ENCODE results near the gene EID2. TPM values are rescaled to one million over a fixed set of nuclear protein-coding genes. Genes with fewer than 3 reads are reported as not detected.
A peak's percentile ranks its signal among the peaks of the same experiment; 100 is the strongest.

The EID2 gene
- total and polyA plus RNA-seq, 2 donors (not counting 3 experiments of a cell fraction or from before 2014, with no cell fraction given) = 6.6 to 17.4 TPM

DNA sequence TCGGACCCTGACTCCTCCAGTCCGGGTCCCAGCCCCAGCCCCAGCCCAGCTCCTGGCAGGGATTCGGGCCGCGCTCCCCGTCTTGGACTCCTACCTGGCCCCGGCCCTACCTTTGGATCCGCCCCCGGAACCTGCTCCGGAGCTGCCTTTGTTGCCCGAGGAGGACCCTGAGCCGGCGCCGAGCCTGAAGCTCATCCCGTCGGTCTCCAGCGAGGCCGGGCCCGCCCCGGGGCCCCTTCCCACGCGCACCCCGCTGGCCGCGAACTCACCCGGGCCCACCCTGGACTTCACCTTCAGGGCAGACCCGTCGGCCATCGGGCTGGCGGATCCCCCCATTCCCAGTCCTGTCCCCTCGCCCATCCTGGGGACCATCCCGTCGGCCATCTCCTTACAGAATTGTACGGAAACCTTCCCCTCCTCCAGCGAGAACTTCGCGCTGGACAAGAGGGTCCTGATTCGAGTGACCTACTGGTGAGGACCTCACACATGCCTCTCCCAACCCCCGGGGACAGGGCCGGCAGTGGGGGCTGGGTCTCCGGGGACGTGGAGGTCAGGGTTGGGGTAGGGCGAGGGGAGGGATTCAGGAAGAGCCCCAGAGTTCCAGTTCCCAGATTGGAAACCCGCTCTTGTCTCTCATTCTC, 24.3 kb downstream of the EID2 start:
- ChIA-PET POLR2A (no interaction called here), CTCF (interaction anchor here (0.7 to 1.3 kb wide), 3 partner anchors 13 to 27 kb away, joined by 3 read pairs; no protein-coding TSS in a partner anchor)
- H3K79me2 ChIP-seq (ENCODE audit: control insufficient read depth, insufficient read depth, low read length) = no peaks in the 10 kb centered on the region
- H3K27ac ChIP-seq (ENCODE audit: insufficient read depth, low read depth, low read length) = no peak overlapping the region
- H3K9ac ChIP-seq (replicated peaks; ENCODE audit: extremely low read depth, insufficient read depth, low read length) = no peak overlapping the region
- H3K4me3 ChIP-seq (replicated peaks in 1 of 3; ENCODE audit: insufficient read depth in 1 of 3, low read depth in 1 of 3, low read length in 3 of 3) = no peak overlapping the region
- H2AFZ ChIP-seq (ENCODE audit: low read depth, low read length) = no peak overlapping the region
- TF ChIP-seq EZH2 (IDR thresholded peaks at IDR 0.05; ENCODE audit: borderline replicate concordance, low read depth, low read length, severe bottlenecking) = peak; percentile 65
- TF ChIP-seq, protein P1, sequence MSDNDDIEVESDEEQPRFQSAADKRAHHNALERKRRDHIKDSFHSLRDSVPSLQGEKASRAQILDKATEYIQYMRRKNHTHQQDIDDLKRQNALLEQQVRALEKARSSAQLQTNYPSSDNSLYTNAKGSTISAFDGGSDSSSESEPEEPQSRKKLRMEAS (IDR thresholded peaks at IDR 0.05; ENCODE audit: insufficient read depth, insufficient read length) = no peak
- peaks cover 42 to 48% of the 10 kb centered on the region in 2 experiments for H3K27me3 ChIP-seq (ENCODE audit: control insufficient read depth in 2 of 2, insufficient read depth in 2 of 2, low read length in 2 of 2)
- H3K9me1 ChIP-seq (replicated peaks; ENCODE audit: control insufficient read depth, extremely low read depth, insufficient read depth, low read length) = no peaks in the 10 kb centered on the region
- no peaks in the 10 kb centered on the region for H3K9me3 ChIP-seq (replicated peaks; ENCODE audit: control insufficient read depth, insufficient read depth, low read length)
- H4K20me1 ChIP-seq (replicated peaks; ENCODE audit: control insufficient read depth, extremely low read depth, insufficient read depth, low read length) = no peaks in the 10 kb centered on the region
- H3K36me3 ChIP-seq (ENCODE audit: control insufficient read depth in 2 of 2, extremely low read depth in 1 of 2, insufficient read depth in 2 of 2, low read length in 2 of 2) = no peaks in the 10 kb centered on the region
- H3K4me2 ChIP-seq (ENCODE audit: insufficient read depth, low read length) = no peak overlapping the region
- H3K4me1 ChIP-seq (ENCODE audit: control insufficient read depth, extremely low read depth, insufficient read depth, low read length) = no peaks in the 10 kb centered on the region
- FAIRE-seq (no peak), DNase-seq (ENCODE audit: low read depth, low spot score) (no peak)
- BruUV-seq (replicated peaks) = no TSS peak
- intact Hi-C loops (cut with micrococcal nuclease) (no loop called here), dilution Hi-C loops (cut with MboI; ENCODE audit: extremely low pct_ligation_motif_present, low sequenced_read_pairs) (no loop called here)

DNA sequence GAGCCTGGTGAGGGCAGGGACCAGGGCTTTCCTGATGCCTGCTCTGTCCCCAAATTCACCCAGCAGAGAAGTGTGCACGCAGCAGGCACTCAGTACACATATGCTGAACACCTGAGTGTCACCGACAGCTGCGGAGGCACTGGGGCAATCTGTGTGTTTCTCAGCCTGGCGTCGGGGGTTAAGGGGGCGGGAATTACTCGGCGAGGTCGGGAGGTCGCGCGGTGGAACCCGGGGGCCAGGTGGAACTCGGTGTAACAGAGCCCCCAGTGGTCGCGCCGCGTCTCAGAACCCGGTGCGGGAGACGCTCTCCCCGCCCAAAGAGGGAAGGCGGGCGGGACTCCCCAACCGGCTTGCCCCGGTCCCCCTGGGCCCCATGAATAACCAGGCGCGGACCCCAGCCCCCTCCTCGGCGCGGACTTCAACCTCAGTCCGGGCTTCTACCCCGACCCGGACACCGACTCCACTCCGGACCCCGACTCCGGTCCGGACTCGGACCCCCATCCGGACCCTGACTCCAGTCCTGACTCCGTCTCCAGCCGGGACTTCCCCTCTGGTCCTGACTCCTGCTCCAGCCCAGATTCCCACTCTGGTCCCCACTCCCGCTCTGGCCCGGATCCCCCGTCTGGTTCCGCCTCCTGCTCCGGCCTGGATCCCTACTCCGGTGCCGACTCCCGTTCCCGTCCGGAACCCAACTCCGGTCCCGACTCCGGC, 25.0 kb downstream of the EID2 start, which contains the start of gene SELENOV:
Gene SELENOV (plus strand): TSS at position 300 of the 711 bp plus-strand sequence. CDS start 74 bp downstream, at position 374.
- Histone ChIP-seq H2AFZ (ENCODE audit: low read depth, low read length) (no peak within 1 kb of the TSS), H3K36me3 (ENCODE audit: control insufficient read depth in 2 of 2, extremely low read depth in 1 of 2, insufficient read depth in 2 of 2, low read length in 2 of 2) (no peaks in the 10 kb centered on the region), H4K20me1 (replicated peaks; ENCODE audit: control insufficient read depth, extremely low read depth, insufficient read depth, low read length) (no peaks in the 10 kb centered on the region), H3K4me2 (ENCODE audit: insufficient read depth, low read length) (no peak within 1 kb of the TSS), H3K27ac (ENCODE audit: insufficient read depth, low read depth, low read length) (no peak within 1 kb of the TSS), H3K9ac (replicated peaks; ENCODE audit: extremely low read depth, insufficient read depth, low read length) (no peak within 1 kb of the TSS), H3K4me3 (replicated peaks in 1 of 3; ENCODE audit: insufficient read depth in 1 of 3, low read depth in 1 of 3, low read length in 3 of 3) (no peak within 1 kb of the TSS), H3K9me1 (replicated peaks; ENCODE audit: control insufficient read depth, extremely low read depth, insufficient read depth, low read length) (no peaks in the 10 kb centered on the region), H3K79me2 (ENCODE audit: control insufficient read depth, insufficient read depth, low read length) (no peaks in the 10 kb centered on the region), H3K9me3 (replicated peaks; ENCODE audit: control insufficient read depth, insufficient read depth, low read length) (no peaks in the 10 kb centered on the region), H3K4me1 (ENCODE audit: control insufficient read depth, extremely low read depth, insufficient read depth, low read length) (no peaks in the 10 kb centered on the region), H3K27me3 (ENCODE audit: control insufficient read depth in 2 of 2, insufficient read depth in 2 of 2, low read length in 2 of 2) (peaks cover 42 to 48% of the 10 kb centered on the region in 2 experiments)
- intact Hi-C loops (cut with micrococcal nuclease) (no loop called here), dilution Hi-C loops (cut with MboI; ENCODE audit: extremely low pct_ligation_motif_present, low sequenced_read_pairs) (no loop called here)
- POLR2A ChIA-PET = no interaction called here
- FAIRE-seq (no peak), DNase-seq (ENCODE audit: low read depth, low spot score) (no peak)
- CTCF ChIA-PET = interaction anchor here (1.0 to 1.4 kb wide), 4 partner anchors 10 to 27 kb away, joined by 3 to 6 read pairs (median 3); no protein-coding TSS in a partner anchor
- no TSS peak for BruUV-seq (replicated peaks)
- TF ChIP-seq EZH2 (IDR thresholded peaks at IDR 0.05; ENCODE audit: borderline replicate concordance, low read depth, low read length, severe bottlenecking) = peak; percentile 95
- no peak for TF ChIP-seq MYC (IDR thresholded peaks at IDR 0.05; ENCODE audit: low read depth, low read length)
- TF ChIP-seq, protein P2, sequence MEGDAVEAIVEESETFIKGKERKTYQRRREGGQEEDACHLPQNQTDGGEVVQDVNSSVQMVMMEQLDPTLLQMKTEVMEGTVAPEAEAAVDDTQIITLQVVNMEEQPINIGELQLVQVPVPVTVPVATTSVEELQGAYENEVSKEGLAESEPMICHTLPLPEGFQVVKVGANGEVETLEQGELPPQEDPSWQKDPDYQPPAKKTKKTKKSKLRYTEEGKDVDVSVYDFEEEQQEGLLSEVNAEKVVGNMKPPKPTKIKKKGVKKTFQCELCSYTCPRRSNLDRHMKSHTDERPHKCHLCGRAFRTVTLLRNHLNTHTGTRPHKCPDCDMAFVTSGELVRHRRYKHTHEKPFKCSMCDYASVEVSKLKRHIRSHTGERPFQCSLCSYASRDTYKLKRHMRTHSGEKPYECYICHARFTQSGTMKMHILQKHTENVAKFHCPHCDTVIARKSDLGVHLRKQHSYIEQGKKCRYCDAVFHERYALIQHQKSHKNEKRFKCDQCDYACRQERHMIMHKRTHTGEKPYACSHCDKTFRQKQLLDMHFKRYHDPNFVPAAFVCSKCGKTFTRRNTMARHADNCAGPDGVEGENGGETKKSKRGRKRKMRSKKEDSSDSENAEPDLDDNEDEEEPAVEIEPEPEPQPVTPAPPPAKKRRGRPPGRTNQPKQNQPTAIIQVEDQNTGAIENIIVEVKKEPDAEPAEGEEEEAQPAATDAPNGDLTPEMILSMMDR (IDR thresholded peaks at IDR 0.05; ENCODE audit: extremely low read depth in 1 of 2, insufficient read depth in 1 of 2, low read depth in 1 of 2, low read length in 2 of 2) = peak in 1 of 2 donors; percentile 7
